Choroid plexus epithelial cell (primary cell): ENCODE measurements around the gene LRRTM3.

ENCODE experiments used
- DNase-seq: peaks from one replicate; pipeline ENCODE4 v3.0.0-alpha.2; 2010; ENCODE audit warnings: low read depth
- H3K4me3 ChIP-seq: 2 replicates; pipeline ENCODE4 v1.5.1; 2011; ENCODE audit warnings: low read depth, mild to moderate bottlenecking, control low read depth, low read length, moderate library complexity
- CTCF ChIP-seq: conservative IDR thresholded peaks from 2 replicates; pipeline ENCODE4 v1.5.1; 2011; ENCODE audit warnings: low read depth, mild to moderate bottlenecking, control low read depth, inconsistent platforms, low read length, moderate library complexity

Gene LRRTM3

GRCh38 chr10:67100951-67101350 lies 175.1 kb downstream of the LRRTM3 start:
- DNase-seq: no peak
- no peak for TF ChIP-seq CTCF
- H3K4me3 ChIP-seq: no peak overlapping the region

GRCh38 chr10:67107670-67108069 lies 181.8 kb downstream of the LRRTM3 start:
- DNase-seq: no peak
- no peak for TF ChIP-seq CTCF

GRCh38 chr10:67110286-67110685 lies 184.4 kb downstream of the LRRTM3 start:
- no peak overlapping the region for H3K4me3 ChIP-seq
- no peak for TF ChIP-seq CTCF
- DNase-seq: no peak

More at GRCh38 chr10:67107670-67108069, 181.8 kb downstream of the LRRTM3 start:
- H3K4me3 ChIP-seq: no peak overlapping the region

- no peak for DNase-seq
- no peak overlapping the region for H3K4me3 ChIP-seq
- TF ChIP-seq CTCF: no peak
These were observed 186.9 kb downstream of the LRRTM3 start for GRCh38 chr10:67112765-67113164.

- TF ChIP-seq CTCF: no peak
- no peak overlapping the region for H3K4me3 ChIP-seq
- DNase-seq: no peak
These were observed 189.1 kb downstream of the LRRTM3 start for GRCh38 chr10:67114945-67115344.

- DNase-seq: peak; percentile 74
- no peak overlapping the region for H3K4me3 ChIP-seq
- no peak for TF ChIP-seq CTCF
These were observed 190.1 kb downstream of the LRRTM3 start for GRCh38 chr10:67115972-67116371.

- peak; percentile 39 for DNase-seq
- no peak for TF ChIP-seq CTCF
- no peak overlapping the region for H3K4me3 ChIP-seq
These were observed 193.8 kb downstream of the LRRTM3 start for GRCh38 chr10:67119651-67120050.
